ENCODE measurements around the gene ACO1. TPM values are rescaled to one million over a fixed set of nuclear protein-coding genes. Genes with fewer than 3 reads are reported as not detected.

The ACO1 gene
- total RNA-seq, 1 donor from 2014 or later, result 19.4 TPM

- Histone ChIP-seq H3K9me3 (ENCODE audit: insufficient read depth, low read depth, low read length) (no peaks in the 10 kb centered on the region), H3K4me3 (ENCODE audit: insufficient read depth, low read depth, low read length) (no peak overlapping the region), H3K4me1 (ENCODE audit: insufficient read depth, low read length) (no peaks in the 10 kb centered on the region), H2AFZ (ENCODE audit: low read depth, low read length) (no peak overlapping the region), H3K79me2 (ENCODE audit: insufficient read depth, low read length) (no peaks in the 10 kb centered on the region), H3K36me3 (ENCODE audit: insufficient read depth, low read length) (peaks cover 10% of the 10 kb centered on the region), H3K27me3 (ENCODE audit: insufficient read depth, low read length) (no peaks in the 10 kb centered on the region), H3K27ac (ENCODE audit: low read depth, low read length) (no peak overlapping the region), H3K4me2 (ENCODE audit: low read length) (no peak overlapping the region), H4K20me1 (ENCODE audit: insufficient read depth, low read length) (no peaks in the 10 kb centered on the region), H3K9ac (ENCODE audit: low read length) (no peak overlapping the region)
- TF ChIP-seq EZH2 (IDR thresholded peaks at IDR 0.05; ENCODE audit: insufficient read depth, low read length), result no peak
- TF ChIP-seq CTCF (IDR thresholded peaks at IDR 0.05; ENCODE audit: insufficient read depth, low read depth, low read length), result no peak
- Mint-ChIP-seq H3K9me3 (ENCODE audit: unreplicated experiment) (no peaks in the 10 kb centered on the region), H3K4me1 (ENCODE audit: low read depth, unreplicated experiment) (peaks cover 17% of the 10 kb centered on the region), H3K4me3 (ENCODE audit: unreplicated experiment) (no peak overlapping the region), H3K27me3 (ENCODE audit: low read depth, unreplicated experiment) (no peaks in the 10 kb centered on the region), H3K27ac (ENCODE audit: unreplicated experiment) (peak overlapping the region; percentile 35), H3K36me3 (ENCODE audit: low read depth, unreplicated experiment) (peaks cover 35% of the 10 kb centered on the region)
- FAIRE-seq (no peak), DNase-seq (ENCODE audit: low read depth) (no peak)
Measured at GRCh38 chr9:32468740-32469139, 84.3 kb downstream of the ACO1 start.

GRCh38 chr9:32472344-32472743 lies 87.9 kb downstream of the ACO1 start:
- peaks cover 17% of the 10 kb centered on the region for H3K36me3 ChIP-seq (ENCODE audit: insufficient read depth, low read length)
- no peaks in the 10 kb centered on the region for H3K9me3 Mint-ChIP-seq (ENCODE audit: unreplicated experiment)
- peaks cover 42% of the 10 kb centered on the region for H3K36me3 Mint-ChIP-seq (ENCODE audit: low read depth, unreplicated experiment)
- no peaks in the 10 kb centered on the region for H4K20me1 ChIP-seq (ENCODE audit: insufficient read depth, low read length)
- peaks cover 4% of the 10 kb centered on the region for H3K4me1 Mint-ChIP-seq (ENCODE audit: low read depth, unreplicated experiment)
- H3K27ac ChIP-seq (ENCODE audit: low read depth, low read length), result no peak overlapping the region
- no peaks in the 10 kb centered on the region for H3K79me2 ChIP-seq (ENCODE audit: insufficient read depth, low read length)
- H3K4me1 ChIP-seq (ENCODE audit: insufficient read depth, low read length), result no peaks in the 10 kb centered on the region
- H3K4me2 ChIP-seq (ENCODE audit: low read length), result no peak overlapping the region
- H3K9ac ChIP-seq (ENCODE audit: low read length), result no peak overlapping the region
- FAIRE-seq (no peak), DNase-seq (ENCODE audit: low read depth) (no peak)
- no peak overlapping the region for H3K27ac Mint-ChIP-seq (ENCODE audit: unreplicated experiment)
- H3K4me3 ChIP-seq (ENCODE audit: insufficient read depth, low read depth, low read length), result no peak overlapping the region
- no peak overlapping the region for H2AFZ ChIP-seq (ENCODE audit: low read depth, low read length)
- no peaks in the 10 kb centered on the region for H3K27me3 ChIP-seq (ENCODE audit: insufficient read depth, low read length)
- H3K9me3 ChIP-seq (ENCODE audit: insufficient read depth, low read depth, low read length), result no peaks in the 10 kb centered on the region
- no peaks in the 10 kb centered on the region for H3K27me3 Mint-ChIP-seq (ENCODE audit: low read depth, unreplicated experiment)
- TF ChIP-seq EZH2 (IDR thresholded peaks at IDR 0.05; ENCODE audit: insufficient read depth, low read length), result no peak
- TF ChIP-seq CTCF (IDR thresholded peaks at IDR 0.05; ENCODE audit: insufficient read depth, low read depth, low read length), result no peak
- H3K4me3 Mint-ChIP-seq (ENCODE audit: unreplicated experiment), result no peak overlapping the region

GRCh38 chr9:32483343-32483742 lies 98.9 kb downstream of the ACO1 start:
- Histone ChIP-seq H3K79me2 (ENCODE audit: insufficient read depth, low read length) (no peaks in the 10 kb centered on the region), H2AFZ (ENCODE audit: low read depth, low read length) (no peak overlapping the region), H3K4me2 (ENCODE audit: low read length) (no peak overlapping the region), H3K9me3 (ENCODE audit: insufficient read depth, low read depth, low read length) (no peaks in the 10 kb centered on the region), H3K4me1 (ENCODE audit: insufficient read depth, low read length) (peaks cover 3% of the 10 kb centered on the region), H4K20me1 (ENCODE audit: insufficient read depth, low read length) (no peaks in the 10 kb centered on the region), H3K27me3 (ENCODE audit: insufficient read depth, low read length) (no peaks in the 10 kb centered on the region), H3K27ac (ENCODE audit: low read depth, low read length) (no peak overlapping the region), H3K4me3 (ENCODE audit: insufficient read depth, low read depth, low read length) (no peak overlapping the region), H3K36me3 (ENCODE audit: insufficient read depth, low read length) (peaks cover 28% of the 10 kb centered on the region), H3K9ac (ENCODE audit: low read length) (no peak overlapping the region)
- H3K4me1 Mint-ChIP-seq (ENCODE audit: low read depth, unreplicated experiment), result peaks cover 29% of the 10 kb centered on the region
- H3K36me3 Mint-ChIP-seq (ENCODE audit: low read depth, unreplicated experiment), result peaks cover 44% of the 10 kb centered on the region
- H3K9me3 Mint-ChIP-seq (ENCODE audit: unreplicated experiment), result no peaks in the 10 kb centered on the region
- H3K27ac Mint-ChIP-seq (ENCODE audit: unreplicated experiment), result peak overlapping the region; percentile 78
- no peak for TF ChIP-seq EZH2 (IDR thresholded peaks at IDR 0.05; ENCODE audit: insufficient read depth, low read length)
- no peak for FAIRE-seq
- DNase-seq (ENCODE audit: low read depth), result no peak
- peak overlapping the region; percentile 54 for H3K4me3 Mint-ChIP-seq (ENCODE audit: unreplicated experiment)
- no peaks in the 10 kb centered on the region for H3K27me3 Mint-ChIP-seq (ENCODE audit: low read depth, unreplicated experiment)

Data from astrocyte (in vitro differentiated cells and primary cell).